ENCODE results near the gene EVX2. TPM values are rescaled to one million over a fixed set of nuclear protein-coding genes. Genes with fewer than 3 reads are reported as not detected.

EVX2 gene
- polyA plus RNA-seq, 1 experiment = not detected

DNA sequence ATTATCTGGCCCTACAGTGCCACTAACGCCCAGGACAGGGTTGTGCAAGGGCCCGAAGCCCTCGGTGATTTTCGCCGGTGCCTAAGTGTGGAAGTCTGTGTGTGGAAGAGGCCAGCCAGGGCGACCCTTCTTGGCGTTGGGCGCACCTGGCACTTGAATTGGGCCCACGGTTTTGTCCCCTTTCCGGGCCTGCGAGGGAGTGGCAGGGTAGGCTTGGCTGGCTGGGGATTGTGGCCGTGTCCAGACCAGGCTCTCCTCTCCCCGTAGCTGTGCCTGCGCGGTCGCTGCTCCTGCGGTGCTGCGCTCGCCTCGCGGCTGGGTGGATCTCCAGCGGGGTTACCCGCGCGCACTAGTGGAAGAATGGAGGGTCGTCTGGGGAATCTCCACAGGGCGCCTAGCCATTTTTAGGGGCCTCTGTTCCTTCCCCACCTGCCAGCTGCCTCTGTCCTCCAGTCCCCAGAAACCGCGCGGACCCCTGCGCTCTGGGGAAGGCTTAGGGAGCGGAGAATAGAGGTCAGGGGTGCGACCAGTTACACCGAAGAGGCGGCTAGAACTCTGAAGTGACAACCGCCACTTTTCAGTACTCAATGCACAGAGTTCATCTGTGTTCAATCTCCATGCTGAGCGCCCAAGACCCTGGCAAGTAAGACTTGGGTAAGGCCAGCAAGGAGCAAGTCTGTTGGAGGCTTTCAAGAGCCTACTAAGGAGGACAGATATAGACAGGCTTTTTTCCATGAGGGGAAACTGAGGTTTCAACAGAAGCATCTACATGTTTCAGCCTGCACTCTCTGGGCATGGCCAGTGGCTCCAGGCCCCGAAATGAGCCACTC is 16.0 kb downstream of the EVX2 start:
- ChIA-PET CTCF (no interaction called here), POLR2A (no interaction called here)
- H3K9me3 ChIP-seq (ENCODE audit: control insufficient read depth, insufficient read depth, low read length) = peaks cover 3% of the 10 kb centered on the region; the same call in 1 of the 2 replicates
- no peak overlapping the region for H3K27ac ChIP-seq (ENCODE audit: low read depth, low read length)
- H3K4me3 ChIP-seq (ENCODE audit: low read depth, low read length) = no peak overlapping the region
- H3K27me3 ChIP-seq (ENCODE audit: control insufficient read depth, insufficient read depth, low read length) = peaks cover 62% of the 10 kb centered on the region
- no peak for DNase-seq (ENCODE audit: low read depth, low spot score)
- TF ChIP-seq, protein P1, sequence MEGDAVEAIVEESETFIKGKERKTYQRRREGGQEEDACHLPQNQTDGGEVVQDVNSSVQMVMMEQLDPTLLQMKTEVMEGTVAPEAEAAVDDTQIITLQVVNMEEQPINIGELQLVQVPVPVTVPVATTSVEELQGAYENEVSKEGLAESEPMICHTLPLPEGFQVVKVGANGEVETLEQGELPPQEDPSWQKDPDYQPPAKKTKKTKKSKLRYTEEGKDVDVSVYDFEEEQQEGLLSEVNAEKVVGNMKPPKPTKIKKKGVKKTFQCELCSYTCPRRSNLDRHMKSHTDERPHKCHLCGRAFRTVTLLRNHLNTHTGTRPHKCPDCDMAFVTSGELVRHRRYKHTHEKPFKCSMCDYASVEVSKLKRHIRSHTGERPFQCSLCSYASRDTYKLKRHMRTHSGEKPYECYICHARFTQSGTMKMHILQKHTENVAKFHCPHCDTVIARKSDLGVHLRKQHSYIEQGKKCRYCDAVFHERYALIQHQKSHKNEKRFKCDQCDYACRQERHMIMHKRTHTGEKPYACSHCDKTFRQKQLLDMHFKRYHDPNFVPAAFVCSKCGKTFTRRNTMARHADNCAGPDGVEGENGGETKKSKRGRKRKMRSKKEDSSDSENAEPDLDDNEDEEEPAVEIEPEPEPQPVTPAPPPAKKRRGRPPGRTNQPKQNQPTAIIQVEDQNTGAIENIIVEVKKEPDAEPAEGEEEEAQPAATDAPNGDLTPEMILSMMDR (IDR thresholded peaks at IDR 0.05; ENCODE audit: low read depth, low read length) = no peak

DNA sequence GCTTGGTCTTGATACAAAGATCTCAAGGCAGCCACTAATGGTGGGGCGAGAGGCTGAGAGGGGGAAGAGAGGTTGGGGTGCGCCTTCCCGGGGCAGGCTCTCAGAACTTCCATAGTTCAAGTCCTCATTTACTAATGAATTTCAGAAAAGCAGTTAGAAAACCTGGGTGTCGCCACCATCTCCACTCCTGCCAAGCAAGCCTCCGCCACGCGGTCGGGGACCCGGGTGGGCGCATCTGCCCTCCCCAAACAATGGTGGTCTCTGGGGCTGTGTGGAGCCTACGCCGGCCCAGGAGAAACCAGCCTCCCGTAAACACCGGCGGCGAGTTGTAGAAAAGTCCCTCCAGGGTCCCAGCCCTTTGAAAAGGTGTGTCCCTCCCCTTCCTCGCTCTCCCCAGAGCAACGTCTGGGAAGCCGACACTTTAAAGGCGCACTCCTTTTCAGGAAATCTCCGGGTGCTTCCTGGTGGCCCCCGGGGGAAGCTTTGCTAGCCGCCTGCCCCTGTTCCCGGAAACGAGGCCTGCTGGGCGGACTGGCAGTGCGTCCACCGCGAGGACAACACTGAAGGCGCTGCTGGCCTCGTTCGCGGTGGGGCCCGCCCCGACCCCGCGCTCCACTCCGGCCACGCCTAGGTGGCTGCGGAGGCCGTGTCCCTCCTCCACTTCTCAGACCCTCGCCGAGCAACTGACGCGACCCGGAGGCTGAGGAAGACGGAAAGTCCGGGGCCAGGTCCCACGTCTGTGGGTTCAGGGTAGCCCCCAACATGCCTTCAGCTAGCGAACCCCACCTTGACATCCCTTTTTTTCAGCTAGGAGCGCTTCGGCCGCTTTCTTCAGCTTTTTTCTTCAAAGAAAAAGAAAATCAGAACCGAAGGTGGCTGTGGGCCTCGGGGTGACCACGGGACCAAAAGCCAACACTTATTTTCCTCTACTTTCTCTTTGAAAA is 16.8 kb downstream of the EVX2 start:
- no peak overlapping the region for H3K4me3 ChIP-seq (ENCODE audit: low read depth, low read length)
- CTCF ChIA-PET = no interaction called here
- H3K9me3 ChIP-seq (ENCODE audit: control insufficient read depth, insufficient read depth, low read length) = peaks cover 3% of the 10 kb centered on the region; the same call in 1 of the 2 replicates
- no peak overlapping the region for H3K27ac ChIP-seq (ENCODE audit: low read depth, low read length)
- POLR2A ChIA-PET = no interaction called here
- no peak for DNase-seq (ENCODE audit: low read depth, low spot score)
- H3K27me3 ChIP-seq (ENCODE audit: control insufficient read depth, insufficient read depth, low read length) = peaks cover 53% of the 10 kb centered on the region
- TF ChIP-seq, protein P1 (IDR thresholded peaks at IDR 0.05; ENCODE audit: low read depth, low read length) = no peak

DNA sequence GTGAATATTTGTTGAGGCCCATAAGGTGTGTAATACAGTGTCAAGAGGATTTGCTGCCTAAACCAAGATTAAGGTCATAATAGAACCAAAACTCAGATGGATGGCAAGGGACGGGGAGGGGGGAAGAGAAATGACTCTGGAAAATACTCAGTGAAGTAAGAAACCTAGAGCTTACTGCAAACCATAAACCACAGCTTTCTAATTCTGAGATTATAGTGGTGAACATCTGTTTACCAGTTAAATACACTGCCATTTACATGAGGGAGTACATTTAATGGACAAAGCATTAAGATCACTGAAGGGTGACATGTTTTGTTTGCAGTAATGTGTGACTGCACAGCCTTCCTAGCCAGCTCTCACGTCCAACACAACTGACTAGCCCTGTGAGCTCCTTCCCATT is 19.8 kb downstream of the EVX2 start:
- Histone ChIP-seq H3K27me3 (ENCODE audit: control insufficient read depth, insufficient read depth, low read length) (peaks cover 28% of the 10 kb centered on the region), H3K27ac (ENCODE audit: low read depth, low read length) (no peak overlapping the region), H3K9me3 (ENCODE audit: control insufficient read depth, insufficient read depth, low read length) (peaks cover 3% of the 10 kb centered on the region; the same call in 1 of the 2 replicates), H3K4me3 (ENCODE audit: low read depth, low read length) (no peak overlapping the region)
- DNase-seq (ENCODE audit: low read depth, low spot score) = no peak
- TF ChIP-seq, protein P1 (IDR thresholded peaks at IDR 0.05; ENCODE audit: low read depth, low read length) = no peak
- ChIA-PET CTCF (interaction anchor here (1.0 kb wide), 1 partner anchor 33 kb away, joined by 3 read pairs; no protein-coding TSS in a partner anchor), POLR2A (no interaction called here)

DNA sequence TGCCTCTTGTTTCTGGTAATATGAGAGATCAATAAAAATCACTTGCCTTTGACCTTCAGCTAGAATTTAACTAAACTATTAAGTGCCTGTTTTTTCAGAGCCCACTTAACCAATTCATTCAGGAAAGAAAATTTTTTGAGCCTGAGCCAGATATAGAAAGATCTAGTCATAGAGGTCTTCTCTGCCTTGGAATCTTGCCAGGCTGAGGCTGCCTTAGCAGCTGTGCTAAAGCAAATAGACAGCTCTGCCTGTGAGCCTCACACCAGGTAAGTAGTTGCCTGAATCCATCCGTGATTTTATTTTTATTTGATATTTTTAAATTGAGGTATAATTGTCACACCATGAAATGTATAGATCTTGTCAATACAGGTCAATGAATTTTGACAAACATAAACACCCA is 27.4 kb downstream of the EVX2 start:
- Histone ChIP-seq H3K9me3 (ENCODE audit: control insufficient read depth, insufficient read depth, low read length) (no peaks in the 10 kb centered on the region), H3K4me3 (ENCODE audit: low read depth, low read length) (no peak overlapping the region), H3K27ac (ENCODE audit: low read depth, low read length) (no peak overlapping the region), H3K27me3 (ENCODE audit: control insufficient read depth, insufficient read depth, low read length) (no peaks in the 10 kb centered on the region)
- ChIA-PET CTCF (no interaction called here), POLR2A (no interaction called here)
- no peak for DNase-seq (ENCODE audit: low read depth, low spot score)
- TF ChIP-seq, protein P1 (IDR thresholded peaks at IDR 0.05; ENCODE audit: low read depth, low read length) = no peak
